ENCODE measurements around the gene CDH4. TPM values are rescaled to one million over a fixed set of nuclear protein-coding genes. Genes with fewer than 3 reads are reported as not detected.
A peak's percentile ranks its signal among the peaks of the same experiment; 100 is the strongest.

CDH4 gene
- total and polyA plus RNA-seq, 4 donors: 5.8 to 24.1 (median 17.1) TPM

- DNase-seq (ENCODE audit: low read depth in 4 of 6, low spot score in 6 of 6): peak in 2 of 6 donors; percentile 61 to 76
- H3K36me3 ChIP-seq (ENCODE audit: control insufficient read depth, insufficient read depth, low read length): peaks cover 6% of the 10 kb centered on the region
- H3K9me3 ChIP-seq (ENCODE audit: control insufficient read depth, insufficient read depth, low read length): no peaks in the 10 kb centered on the region
- H3K27ac ChIP-seq (ENCODE audit: low read depth, low read length): no peak overlapping the region
- H3K4me3 ChIP-seq (ENCODE audit: low read depth, low read length): no peak overlapping the region
- 44% methylated on average over 6 of the region's 10 CpGs for WGBS (ENCODE audit: insufficient coverage)
- H3K4me1 ChIP-seq (ENCODE audit: control insufficient read depth, insufficient read depth, low read length): peaks cover 29% of the 10 kb centered on the region
- no peaks in the 10 kb centered on the region for H3K27me3 ChIP-seq (ENCODE audit: control insufficient read depth, insufficient read depth, low read length)
Observed at GRCh38 chr20:61569825-61570224, 317.8 kb downstream of the CDH4 start.

GRCh38 chr20:61570646-61571195 lies 318.7 kb downstream of the CDH4 start:
- Histone ChIP-seq H3K4me1 (ENCODE audit: control insufficient read depth, insufficient read depth, low read length) (peaks cover 29% of the 10 kb centered on the region), H3K4me3 (ENCODE audit: low read depth, low read length) (no peak overlapping the region), H3K27me3 (ENCODE audit: control insufficient read depth, insufficient read depth, low read length) (no peaks in the 10 kb centered on the region), H3K36me3 (ENCODE audit: control insufficient read depth, insufficient read depth, low read length) (peaks cover 6% of the 10 kb centered on the region), H3K9me3 (ENCODE audit: control insufficient read depth, insufficient read depth, low read length) (no peaks in the 10 kb centered on the region), H3K27ac (ENCODE audit: low read depth, low read length) (no peak overlapping the region)
- WGBS (ENCODE audit: insufficient coverage): 43% methylated on average over 8 of the region's 14 CpGs
- peak in 1 of 6 donors; percentile 88 for DNase-seq (ENCODE audit: low read depth in 4 of 6, low spot score in 6 of 6)

- Histone ChIP-seq H3K9me3 (ENCODE audit: control insufficient read depth, insufficient read depth, low read length) (no peaks in the 10 kb centered on the region), H3K27ac (ENCODE audit: low read depth, low read length) (no peak overlapping the region), H3K4me1 (ENCODE audit: control insufficient read depth, insufficient read depth, low read length) (peaks cover 29% of the 10 kb centered on the region), H3K4me3 (ENCODE audit: low read depth, low read length) (no peak overlapping the region), H3K27me3 (ENCODE audit: control insufficient read depth, insufficient read depth, low read length) (no peaks in the 10 kb centered on the region), H3K36me3 (ENCODE audit: control insufficient read depth, insufficient read depth, low read length) (peaks cover 6% of the 10 kb centered on the region)
- DNase-seq (ENCODE audit: low read depth in 4 of 6, low spot score in 6 of 6): no peak
- 92% methylated on average over 9 of the region's 9 CpGs for WGBS (ENCODE audit: insufficient coverage)
Observed at GRCh38 chr20:61571221-61571620, 319.2 kb downstream of the CDH4 start.

GRCh38 chr20:61571916-61572711 lies 320.1 kb downstream of the CDH4 start:
- DNase-seq (ENCODE audit: low read depth in 4 of 6, low spot score in 6 of 6): no peak
- peaks cover 24% of the 10 kb centered on the region for H3K4me1 ChIP-seq (ENCODE audit: control insufficient read depth, insufficient read depth, low read length)
- peaks cover 6% of the 10 kb centered on the region for H3K36me3 ChIP-seq (ENCODE audit: control insufficient read depth, insufficient read depth, low read length)
- no peak overlapping the region for H3K4me3 ChIP-seq (ENCODE audit: low read depth, low read length)
- WGBS (ENCODE audit: insufficient coverage): 86% methylated on average over 12 of the region's 13 CpGs
- H3K27ac ChIP-seq (ENCODE audit: low read depth, low read length): no peak overlapping the region
- H3K9me3 ChIP-seq (ENCODE audit: control insufficient read depth, insufficient read depth, low read length): no peaks in the 10 kb centered on the region
- H3K27me3 ChIP-seq (ENCODE audit: control insufficient read depth, insufficient read depth, low read length): no peaks in the 10 kb centered on the region

GRCh38 chr20:61572789-61573188 lies 320.7 kb downstream of the CDH4 start:
- DNase-seq (ENCODE audit: low read depth in 4 of 6, low spot score in 6 of 6): no peak

GRCh38 chr20:61573415-61574305 lies 321.6 kb downstream of the CDH4 start:
- peak in 1 of 6 donors; percentile 57 for DNase-seq (ENCODE audit: low read depth in 4 of 6, low spot score in 6 of 6)
- Histone ChIP-seq H3K4me1 (ENCODE audit: control insufficient read depth, insufficient read depth, low read length) (peaks cover 22% of the 10 kb centered on the region), H3K27ac (ENCODE audit: low read depth, low read length) (no peak overlapping the region), H3K36me3 (ENCODE audit: control insufficient read depth, insufficient read depth, low read length) (peaks cover 6% of the 10 kb centered on the region), H3K27me3 (ENCODE audit: control insufficient read depth, insufficient read depth, low read length) (no peaks in the 10 kb centered on the region), H3K9me3 (ENCODE audit: control insufficient read depth, insufficient read depth, low read length) (no peaks in the 10 kb centered on the region), H3K4me3 (ENCODE audit: low read depth, low read length) (no peak overlapping the region)
- WGBS (ENCODE audit: insufficient coverage): 92% methylated on average over 13 of the region's 16 CpGs

More at GRCh38 chr20:61572789-61573188, 320.7 kb downstream of the CDH4 start:
- Histone ChIP-seq H3K27me3 (ENCODE audit: control insufficient read depth, insufficient read depth, low read length) (no peaks in the 10 kb centered on the region), H3K36me3 (ENCODE audit: control insufficient read depth, insufficient read depth, low read length) (peaks cover 6% of the 10 kb centered on the region), H3K9me3 (ENCODE audit: control insufficient read depth, insufficient read depth, low read length) (no peaks in the 10 kb centered on the region), H3K27ac (ENCODE audit: low read depth, low read length) (no peak overlapping the region), H3K4me3 (ENCODE audit: low read depth, low read length) (no peak overlapping the region), H3K4me1 (ENCODE audit: control insufficient read depth, insufficient read depth, low read length) (peaks cover 22% of the 10 kb centered on the region)
- 100% methylated on average over 6 of the region's 7 CpGs for WGBS (ENCODE audit: insufficient coverage)

GRCh38 chr20:61575151-61575937 lies 323.3 kb downstream of the CDH4 start:
- Histone ChIP-seq H3K36me3 (ENCODE audit: control insufficient read depth, insufficient read depth, low read length) (peaks cover 6% of the 10 kb centered on the region), H3K27ac (ENCODE audit: low read depth, low read length) (no peak overlapping the region), H3K4me1 (ENCODE audit: control insufficient read depth, insufficient read depth, low read length) (peaks cover 13% of the 10 kb centered on the region), H3K27me3 (ENCODE audit: control insufficient read depth, insufficient read depth, low read length) (no peaks in the 10 kb centered on the region), H3K4me3 (ENCODE audit: low read depth, low read length) (no peak overlapping the region), H3K9me3 (ENCODE audit: control insufficient read depth, insufficient read depth, low read length) (no peaks in the 10 kb centered on the region)
- WGBS (ENCODE audit: insufficient coverage): 100% methylated on average over 1 of the region's 6 CpGs
- no peak for DNase-seq (ENCODE audit: low read depth in 4 of 6, low spot score in 6 of 6)

- Histone ChIP-seq H3K36me3 (ENCODE audit: control insufficient read depth, insufficient read depth, low read length) (peaks cover 7% of the 10 kb centered on the region), H3K4me3 (ENCODE audit: low read depth, low read length) (no peak overlapping the region), H3K4me1 (ENCODE audit: control insufficient read depth, insufficient read depth, low read length) (peaks cover 4% of the 10 kb centered on the region), H3K27ac (ENCODE audit: low read depth, low read length) (no peak overlapping the region), H3K9me3 (ENCODE audit: control insufficient read depth, insufficient read depth, low read length) (no peaks in the 10 kb centered on the region), H3K27me3 (ENCODE audit: control insufficient read depth, insufficient read depth, low read length) (no peaks in the 10 kb centered on the region)
- no peak for DNase-seq (ENCODE audit: low read depth in 4 of 6, low spot score in 6 of 6)
- 89% methylated on average over 4 of the region's 5 CpGs for WGBS (ENCODE audit: insufficient coverage)
Observed at GRCh38 chr20:61576372-61576771, 324.3 kb downstream of the CDH4 start.

- WGBS (ENCODE audit: insufficient coverage): 100% methylated on average over 1 of the region's 1 CpG
- Histone ChIP-seq H3K27me3 (ENCODE audit: control insufficient read depth, insufficient read depth, low read length) (no peaks in the 10 kb centered on the region), H3K9me3 (ENCODE audit: control insufficient read depth, insufficient read depth, low read length) (no peaks in the 10 kb centered on the region), H3K4me1 (ENCODE audit: control insufficient read depth, insufficient read depth, low read length) (peaks cover 3% of the 10 kb centered on the region), H3K27ac (ENCODE audit: low read depth, low read length) (no peak overlapping the region), H3K36me3 (ENCODE audit: control insufficient read depth, insufficient read depth, low read length) (peaks cover 10% of the 10 kb centered on the region), H3K4me3 (ENCODE audit: low read depth, low read length) (no peak overlapping the region)
- DNase-seq (ENCODE audit: low read depth in 4 of 6, low spot score in 6 of 6): no peak
Observed at GRCh38 chr20:61577065-61577464, 325.0 kb downstream of the CDH4 start.
